Endothelial cell of hepatic sinusoid (primary cell): ENCODE measurements around the gene PAM.
"Not testable (repeated sequence)": the region's sequence is repeated elsewhere in the genome, so short reads cannot be mapped to it uniquely, and the experiment has no call there.

Source experiments
- in situ Hi-C: cut with HindIII; loops from 2 replicates; pipeline ENCODE4 v1.10.0; 2017; ENCODE audit warnings: low sequenced_read_pairs

Gene PAM

GRCh38 chr5:102974177-102974576 is 219.1 kb downstream of the PAM start:
- in situ Hi-C loops = no loop called here

- in situ Hi-C loops = no loop called here
These were observed 219.9 kb downstream of the PAM start for GRCh38 chr5:102975045-102975444.

- in situ Hi-C loops = no loop called here
These were observed 220.5 kb downstream of the PAM start for GRCh38 chr5:102975457-102976182.

- in situ Hi-C loops = no loop called here
These were observed 227.0 kb downstream of the PAM start for GRCh38 chr5:102981957-102982635.

GRCh38 chr5:102986074-102986473 is 231.0 kb downstream of the PAM start:
- in situ Hi-C loops = no loop called here

GRCh38 chr5:102988459-102988858 is 233.4 kb downstream of the PAM start:
- in situ Hi-C loops = no loop called here

- in situ Hi-C loops = no loop called here
These were observed 236.7 kb downstream of the PAM start for GRCh38 chr5:102991802-102992201.

- in situ Hi-C loops = no loop called here
These were observed 241.0 kb downstream of the PAM start for GRCh38 chr5:102996011-102996575.

- in situ Hi-C loops = no loop called here
These were observed 243.1 kb downstream of the PAM start for GRCh38 chr5:102998224-102998623.

- in situ Hi-C loops = no loop called here
These were observed 244.1 kb downstream of the PAM start for GRCh38 chr5:102999191-102999590.

- in situ Hi-C loops = not testable (repeated sequence)
These were observed 244.5 kb downstream of the PAM start for GRCh38 chr5:102999621-103000020.

GRCh38 chr5:103000089-103000488 is 245.0 kb downstream of the PAM start:
- in situ Hi-C loops = no loop called here

GRCh38 chr5:103003872-103004271 is 248.8 kb downstream of the PAM start:
- in situ Hi-C loops = no loop called here

GRCh38 chr5:103005276-103005675 is 250.2 kb downstream of the PAM start:
- in situ Hi-C loops = no loop called here

GRCh38 chr5:103006921-103007320 is 251.8 kb downstream of the PAM start:
- in situ Hi-C loops = no loop called here

- in situ Hi-C loops = no loop called here
These were observed 255.1 kb downstream of the PAM start for GRCh38 chr5:103010168-103010567.

GRCh38 chr5:103013933-103014552 is 258.9 kb downstream of the PAM start:
- in situ Hi-C loops = no loop called here

GRCh38 chr5:103014983-103015382 is 259.9 kb downstream of the PAM start:
- in situ Hi-C loops = no loop called here

GRCh38 chr5:103016167-103016566 is 261.1 kb downstream of the PAM start:
- in situ Hi-C loops = no loop called here

- in situ Hi-C loops = no loop called here
These were observed 264.7 kb downstream of the PAM start for GRCh38 chr5:103019804-103020203.

GRCh38 chr5:103021314-103021713 is 266.2 kb downstream of the PAM start:
- in situ Hi-C loops = no loop called here

- in situ Hi-C loops = no loop called here
These were observed 272.2 kb downstream of the PAM start for GRCh38 chr5:103027267-103027666.
